Measurements from ENCODE around the gene C9orf43.
"Not testable (repeated sequence)": the region's sequence is repeated elsewhere in the genome, so short reads cannot be mapped to it uniquely, and the experiment has no call there.

C9orf43 gene

DNA sequence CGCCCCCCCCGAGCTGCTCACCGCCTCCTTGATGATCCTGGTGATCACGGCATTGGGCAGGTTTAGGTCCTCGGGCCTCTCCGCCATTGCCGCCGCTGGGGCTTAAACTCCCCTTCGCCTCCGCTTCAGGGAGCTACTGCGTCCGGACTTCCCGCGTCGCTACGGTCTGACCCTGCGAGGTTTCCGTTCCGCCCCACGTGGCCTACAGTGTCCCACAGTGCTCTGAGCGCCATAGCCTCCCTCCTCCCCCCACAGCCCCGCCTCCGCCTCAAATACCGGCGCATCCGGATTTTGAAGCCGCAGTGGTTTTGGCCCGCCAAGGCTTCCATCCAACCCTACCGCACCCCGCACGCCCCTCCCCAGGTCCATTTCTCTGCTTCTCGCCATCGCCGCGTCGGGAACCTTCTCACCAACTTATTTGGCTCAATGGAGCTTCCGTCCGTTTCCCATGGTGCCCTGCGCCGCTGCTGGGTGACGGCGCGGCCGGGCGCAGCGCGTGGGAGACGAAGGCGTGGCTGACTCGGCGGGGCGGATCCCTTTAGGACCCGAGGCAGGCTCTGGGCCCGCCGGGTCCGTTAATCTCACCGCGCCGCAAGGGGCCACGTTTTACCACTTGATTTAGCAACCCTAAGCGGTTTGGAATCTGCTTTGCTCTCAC, at the start of gene C9orf43, which contains the start of gene POLE3:
Gene C9orf43, plus strand, starts transcription at position 541 of the 658 bp plus-strand sequence. CDS start 2,747 bp downstream, outside the sequence.
Gene POLE3, minus strand, starts transcription at position 469 of the 658 bp plus-strand sequence. Its CDS starts 382 bp downstream, at position 87.
- POLR2A ChIA-PET = interaction anchor here (0.6 to 2.0 kb wide), 12 partner anchors 9 to 260 kb away, joined by 3 to 18 read pairs (median 4); partner anchors contain the start of genes ALAD, CDC26, PRPF4 and SLC31A2
- no peak for TF ChIP-seq CTCF (IDR thresholded peaks at IDR 0.05; ENCODE audit: insufficient read depth, low read length, missing control alignments)
- peak within 1 kb of the TSS; percentile 88 for H3K4me3 ChIP-seq (ENCODE audit: low read depth, low read length)
- DNase-seq (ENCODE audit: low read depth, low spot score) = peak; percentile 59
- CTCF ChIA-PET = interaction anchor here (0.7 to 8.7 kb wide), 12 partner anchors 10 to 253 kb away, joined by 3 to 132 read pairs (median 8); partner anchors contain the start of genes ALAD, CDC26 and PRPF4

DNA sequence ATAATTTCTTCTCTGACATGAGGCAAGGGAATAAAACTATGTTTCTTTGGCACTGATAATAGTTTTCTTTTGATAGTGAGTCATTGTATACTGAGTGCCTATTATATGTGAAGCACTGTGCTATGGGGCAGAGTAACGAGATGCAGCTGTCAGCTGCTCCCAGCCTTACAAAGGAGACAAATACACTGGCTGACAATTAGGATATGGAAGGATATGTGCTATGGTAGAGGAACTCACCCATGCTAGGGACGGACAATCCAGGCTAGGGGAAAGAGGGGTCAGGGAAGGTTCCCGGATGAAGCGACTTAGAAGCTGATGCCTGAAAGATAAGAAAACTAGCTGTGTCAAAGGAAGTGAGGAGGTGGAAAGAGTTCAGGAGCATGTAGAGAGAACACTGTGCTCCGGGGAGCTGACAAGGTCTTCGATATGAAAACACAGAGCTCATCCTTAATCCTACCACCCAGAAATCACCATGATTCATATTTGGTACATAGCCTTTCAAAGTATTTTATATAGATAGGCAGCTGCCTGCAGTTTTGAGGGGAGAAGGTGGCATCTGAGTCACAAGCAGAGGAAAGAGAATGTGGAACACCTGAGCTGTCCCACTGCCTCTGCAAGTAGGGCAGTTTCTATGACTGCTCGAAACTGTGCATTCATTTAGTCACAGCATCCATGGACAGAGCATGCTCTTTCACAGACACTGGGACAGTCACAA, 49.1 kb upstream of the C9orf43 start:
- POLR2A ChIA-PET = interaction anchor here (0.6 kb wide), 1 partner anchor 248 kb away, joined by 5 read pairs; no protein-coding TSS in a partner anchor
- CTCF ChIA-PET = no interaction called here
- no peak for TF ChIP-seq CTCF (IDR thresholded peaks at IDR 0.05; ENCODE audit: insufficient read depth, low read length, missing control alignments)
- no peak overlapping the region for H3K4me3 ChIP-seq (ENCODE audit: low read depth, low read length)
- no peak for DNase-seq (ENCODE audit: low read depth, low spot score)

GRCh38 chr9:113363336-113363735, 47.2 kb upstream of the C9orf43 start:
- ChIA-PET CTCF (interaction anchor here (1.8 kb wide), 1 partner anchor 39 kb away, joined by 4 read pairs; no protein-coding TSS in a partner anchor), POLR2A (interaction anchor here (0.7 kb wide), 1 partner anchor 20 kb away, joined by 3 read pairs; no protein-coding TSS in a partner anchor)
- TF ChIP-seq CTCF (IDR thresholded peaks at IDR 0.05; ENCODE audit: insufficient read depth, low read length, missing control alignments) = no peak

GRCh38 chr9:113364951-113365350, 45.6 kb upstream of the C9orf43 start:
- ChIA-PET POLR2A (interaction anchor here (0.7 to 0.8 kb wide), 2 partner anchors 45 to 1766 kb away, joined by 4 read pairs; partner anchors contain the start of genes C9orf43, POLE3 and PTGR1), CTCF (interaction anchor here (0.9 to 1.8 kb wide), 2 partner anchors 9 to 37 kb away, joined by 3 to 4 read pairs; no protein-coding TSS in a partner anchor)
- no peak for DNase-seq (ENCODE audit: low read depth, low spot score)
- TF ChIP-seq CTCF (IDR thresholded peaks at IDR 0.05; ENCODE audit: insufficient read depth, low read length, missing control alignments) = no peak
- H3K4me3 ChIP-seq (ENCODE audit: low read depth, low read length) = no peak overlapping the region

More at GRCh38 chr9:113363336-113363735, 47.2 kb upstream of the C9orf43 start:
- no peak for DNase-seq (ENCODE audit: low read depth, low spot score)
- H3K4me3 ChIP-seq (ENCODE audit: low read depth, low read length) = no peak overlapping the region

DNA sequence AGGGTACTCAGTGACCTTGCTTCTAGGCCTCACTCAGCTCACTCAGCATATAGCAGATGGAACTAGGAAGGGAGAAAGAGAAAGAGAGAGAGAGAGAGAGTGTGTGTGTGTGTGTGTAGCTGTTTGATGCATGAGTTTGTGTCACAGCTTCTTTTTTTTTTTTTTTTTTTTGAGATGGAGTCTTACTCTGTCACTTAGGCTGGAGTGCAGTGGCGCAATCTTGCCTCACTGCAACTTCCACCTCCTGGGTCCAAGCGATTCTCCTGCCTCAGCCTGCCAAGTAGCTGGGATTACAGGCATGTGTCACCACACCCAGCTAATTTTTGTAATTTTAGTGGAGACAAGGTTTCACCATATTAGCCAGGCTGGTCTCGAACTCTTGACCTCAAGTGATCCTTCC, 44.9 kb upstream of the C9orf43 start:
- H3K4me3 ChIP-seq (ENCODE audit: low read depth, low read length); DNase-seq (ENCODE audit: low read depth, low spot score): not testable (repeated sequence)
- ChIA-PET CTCF (interaction anchor here (0.9 kb wide), 2 partner anchors 10 to 40 kb away, joined by 3 to 4 read pairs; no protein-coding TSS in a partner anchor), POLR2A (interaction anchor here (0.8 kb wide), 1 partner anchor 44 kb away, joined by 4 read pairs; the partner anchor contains the start of genes C9orf43 and POLE3)

GRCh38 chr9:113368348-113368981, 42.1 kb upstream of the C9orf43 start:
- CTCF ChIA-PET = interaction anchor here (3.0 kb wide), 1 partner anchor 33 kb away, joined by 10 read pairs; the partner anchor contains the start of gene ALAD
- no peak for TF ChIP-seq CTCF (IDR thresholded peaks at IDR 0.05; ENCODE audit: insufficient read depth, low read length, missing control alignments)
- no peak for DNase-seq (ENCODE audit: low read depth, low spot score)
- POLR2A ChIA-PET = no interaction called here
- no peak overlapping the region for H3K4me3 ChIP-seq (ENCODE audit: low read depth, low read length)
